Activated T-helper 1 cell treated with anti-CD3 and anti-CD28 coated beads, Interleukin-2, amount 50 U/mL, for 16 hours (primary cell): ENCODE data around the gene IMPG1.
"Not testable (repeated sequence)": the region's sequence is repeated elsewhere in the genome, so short reads cannot be mapped to it uniquely, and the experiment has no call there.

ENCODE experiments used
- DNase-seq, 2 donors: peaks; one replicate each; pipeline ENCODE4 v3.0.0-alpha.2; 2020; ENCODE audit warnings: low read depth in 1 of 2, low spot score in 1 of 2

The IMPG1 gene

DNA sequence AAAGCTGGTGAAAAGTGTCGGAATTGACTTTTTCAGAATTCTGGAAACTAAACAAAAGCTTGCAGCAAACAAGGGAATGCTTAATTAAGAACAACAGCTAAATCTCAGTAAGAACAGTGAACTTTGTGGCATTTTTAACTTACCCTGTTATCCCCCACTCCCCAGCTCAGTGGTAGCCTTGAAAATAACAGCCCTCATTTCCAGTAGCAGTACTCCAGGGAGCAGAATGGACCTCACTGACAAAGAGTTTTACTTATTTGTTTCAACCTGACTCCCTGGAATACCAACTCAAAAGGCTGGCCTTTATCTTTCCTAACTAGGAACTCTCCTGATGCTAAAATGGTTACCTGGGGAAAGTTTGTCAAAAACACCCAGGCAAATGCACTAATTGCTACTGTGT lies 108.9 kb downstream of the IMPG1 start:
- DNase-seq = no peak

DNA sequence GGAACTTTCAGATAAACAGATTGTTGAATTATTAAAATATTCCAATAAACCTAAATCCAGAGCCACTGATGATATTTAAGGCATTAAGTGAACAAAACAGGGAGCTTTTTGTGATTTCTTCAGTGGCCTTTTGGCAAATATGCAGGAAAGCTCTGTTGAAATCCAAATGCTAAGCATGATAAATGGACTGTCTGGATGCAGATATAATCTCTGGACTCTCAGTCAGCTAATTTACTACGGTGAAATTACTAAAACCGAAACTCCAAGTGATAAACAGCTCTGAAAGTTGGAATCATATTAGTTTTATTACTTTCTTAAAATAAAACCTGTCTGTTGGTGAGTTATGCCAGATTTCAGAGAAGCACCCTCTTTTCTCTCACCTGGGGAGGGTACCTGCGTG lies 120.3 kb downstream of the IMPG1 start:
- DNase-seq = no peak

DNA sequence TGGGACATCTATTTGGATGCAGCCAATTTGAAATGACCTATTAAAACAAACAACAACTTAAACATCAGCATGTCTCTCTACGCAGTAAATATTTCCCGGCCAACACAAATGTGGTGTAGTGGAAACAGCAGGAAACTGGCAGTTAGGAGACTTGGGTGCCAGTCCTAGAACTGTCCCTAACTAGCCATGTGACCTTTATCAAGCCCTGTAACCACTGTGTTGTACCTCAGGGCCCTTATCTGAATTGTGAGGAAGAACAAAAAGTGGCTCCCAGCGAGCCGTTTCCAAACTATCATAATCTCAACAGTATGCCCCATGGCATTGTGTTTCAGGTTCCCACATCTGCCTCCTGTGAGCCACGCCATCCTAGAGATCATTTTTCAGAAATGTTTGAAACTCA lies 124.5 kb downstream of the IMPG1 start:
- DNase-seq = no peak

- DNase-seq = no peak
Observed at GRCh38 chr6:75946146-75946831, 126.2 kb downstream of the IMPG1 start.

GRCh38 chr6:75943381-75943780 lies 129.1 kb downstream of the IMPG1 start:
- no peak for DNase-seq

- no peak for DNase-seq
Observed at GRCh38 chr6:75941509-75941908, 131.0 kb downstream of the IMPG1 start.

DNA sequence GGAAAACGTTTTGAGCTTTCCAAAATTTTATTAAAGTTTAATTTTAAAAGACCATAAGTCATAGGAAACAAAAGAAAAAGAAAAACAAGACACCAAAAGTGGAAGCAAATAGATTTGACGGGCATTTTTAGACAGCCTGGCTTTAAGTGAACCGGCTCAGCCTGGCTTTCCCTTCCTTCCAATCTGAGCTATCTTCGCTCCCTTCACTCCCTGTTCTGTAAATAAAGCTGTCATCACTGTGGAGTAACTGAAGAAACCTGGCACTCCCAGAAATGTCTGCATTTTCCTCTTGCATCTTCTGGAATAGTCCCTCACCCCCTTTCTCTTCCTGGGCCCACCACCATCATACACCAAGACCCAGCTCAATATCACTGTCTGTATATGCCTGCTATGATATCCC lies 131.9 kb downstream of the IMPG1 start:
- DNase-seq = no peak

GRCh38 chr6:75937846-75938245 lies 134.6 kb downstream of the IMPG1 start:
- no peak for DNase-seq

GRCh38 chr6:75936682-75937081 lies 135.8 kb downstream of the IMPG1 start:
- DNase-seq = no peak

DNA sequence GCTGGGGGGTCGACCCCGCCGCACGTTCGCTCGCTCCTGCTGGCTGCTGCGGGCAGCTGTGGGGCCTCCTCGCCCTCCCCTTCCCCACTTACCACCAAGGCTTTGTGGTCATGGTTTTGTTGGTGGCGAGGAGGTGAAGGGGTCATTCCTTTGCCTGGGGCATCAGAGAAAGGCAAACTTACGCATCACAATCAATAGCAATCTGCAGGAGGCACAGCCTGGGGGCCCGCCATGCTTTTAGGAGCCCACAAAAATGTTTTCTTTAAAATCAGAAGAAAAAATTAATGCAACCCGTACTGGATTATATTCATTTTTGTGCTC lies 137.0 kb downstream of the IMPG1 start:
- no peak for DNase-seq

DNA sequence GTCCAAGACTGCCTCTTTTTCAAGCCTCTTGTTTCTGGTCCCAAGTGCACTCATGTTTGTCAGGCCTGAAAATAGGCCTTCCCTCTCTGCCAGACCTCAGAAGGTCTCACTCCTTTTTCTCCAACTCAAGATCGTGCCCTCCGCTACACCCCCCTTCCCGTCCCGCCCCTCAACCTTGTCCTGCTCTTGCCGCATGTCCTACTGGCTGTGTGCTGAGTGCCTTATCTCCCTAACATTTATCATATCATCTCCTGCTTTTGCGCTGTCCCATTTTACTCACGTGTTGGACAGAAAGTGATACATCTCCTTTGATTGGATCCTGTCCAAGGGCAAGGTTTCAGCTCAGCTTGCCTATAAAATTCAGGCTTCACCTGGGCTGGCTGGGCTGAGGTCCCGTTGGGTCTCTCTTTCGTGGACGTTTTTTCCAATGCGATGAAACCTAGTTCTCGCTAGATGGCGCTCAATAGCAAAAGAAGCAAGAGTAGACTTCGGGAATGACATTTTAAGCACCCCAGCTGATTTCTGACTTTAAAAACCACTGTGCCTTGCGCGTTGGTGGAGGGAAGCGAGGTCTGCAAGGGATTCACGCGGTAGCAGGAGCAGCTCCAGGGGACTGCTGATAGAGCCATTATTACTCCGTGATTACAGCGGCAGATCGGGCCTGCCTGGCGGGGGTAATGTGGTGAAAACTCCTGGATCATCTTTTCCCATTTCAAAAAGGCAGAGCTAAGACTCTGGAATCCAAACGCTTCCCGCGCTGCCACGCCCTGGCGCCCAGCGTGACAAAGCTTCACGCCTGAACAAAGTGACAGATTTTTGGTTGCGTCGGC lies 137.6 kb downstream of the IMPG1 start:
- DNase-seq = no peak

DNA sequence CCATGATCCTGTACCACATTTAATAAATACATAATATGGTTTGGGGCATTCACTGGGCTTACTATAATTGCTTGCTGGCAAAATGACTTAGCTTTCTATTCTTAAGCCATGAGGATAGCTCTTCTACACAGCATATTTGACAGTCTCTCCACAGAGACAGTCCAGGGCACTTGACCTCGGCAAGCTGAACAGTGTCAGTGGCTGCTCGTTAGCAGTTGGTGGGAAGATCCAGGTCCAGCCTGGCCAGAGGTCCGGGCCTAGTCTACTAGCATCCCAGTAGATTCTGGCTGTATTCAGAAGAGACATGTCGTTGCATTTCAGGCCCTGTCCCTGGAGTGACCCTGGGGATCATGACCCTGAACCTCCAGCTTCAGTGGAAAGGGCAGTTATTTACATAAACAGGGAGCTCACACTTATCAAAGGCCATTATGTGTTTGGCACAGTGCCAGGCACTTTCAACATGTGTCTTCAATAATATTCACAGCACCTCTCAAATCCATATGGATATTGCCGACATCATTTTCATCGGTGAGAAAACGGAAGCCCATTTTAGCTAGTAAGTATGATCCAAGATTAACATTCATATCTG lies 139.0 kb downstream of the IMPG1 start:
- no peak for DNase-seq

DNA sequence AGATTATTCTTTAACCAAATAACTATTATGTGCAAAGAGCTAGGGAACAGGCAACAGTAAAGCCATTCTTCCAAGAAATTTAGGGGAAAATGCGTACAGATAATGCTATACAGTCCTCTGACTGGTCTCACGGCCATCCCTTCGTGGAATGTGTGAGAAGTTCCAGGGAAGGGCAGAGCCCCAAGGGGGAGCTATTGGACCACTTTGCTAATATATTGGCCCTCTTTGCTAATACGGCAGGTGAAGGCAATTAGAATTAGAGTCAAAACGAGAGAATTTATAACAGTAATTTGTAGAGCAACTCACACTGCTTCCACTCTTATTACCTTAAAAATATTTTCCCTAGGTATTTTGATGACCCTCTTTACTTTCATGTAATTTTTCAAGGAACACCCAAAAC lies 140.4 kb downstream of the IMPG1 start:
- no peak for DNase-seq

- DNase-seq = no peak
Observed at GRCh38 chr6:75931011-75931680, 141.3 kb downstream of the IMPG1 start.

GRCh38 chr6:75926293-75927168 lies 145.9 kb downstream of the IMPG1 start:
- no peak for DNase-seq

- DNase-seq = no peak
Observed at GRCh38 chr6:75922226-75922625, 150.2 kb downstream of the IMPG1 start.

DNA sequence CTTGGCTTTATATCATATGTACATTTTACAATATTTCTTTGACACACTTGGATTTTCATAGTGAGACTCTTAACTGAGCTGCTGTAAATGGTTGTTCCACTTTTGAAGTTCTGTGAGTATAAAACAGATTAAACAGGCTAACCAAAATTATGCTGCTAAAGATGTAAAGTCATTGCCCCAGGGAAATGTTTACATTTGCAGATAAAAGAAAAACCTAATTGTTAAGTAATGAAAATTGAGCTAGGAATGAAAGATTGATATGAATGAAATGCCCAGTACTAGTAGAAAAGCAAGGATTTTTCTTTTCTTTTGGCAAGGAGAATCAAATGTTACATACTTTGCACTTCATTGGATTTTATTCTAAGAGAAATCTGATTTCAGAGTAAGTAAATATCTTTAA lies 159.4 kb downstream of the IMPG1 start:
- DNase-seq = no peak

DNA sequence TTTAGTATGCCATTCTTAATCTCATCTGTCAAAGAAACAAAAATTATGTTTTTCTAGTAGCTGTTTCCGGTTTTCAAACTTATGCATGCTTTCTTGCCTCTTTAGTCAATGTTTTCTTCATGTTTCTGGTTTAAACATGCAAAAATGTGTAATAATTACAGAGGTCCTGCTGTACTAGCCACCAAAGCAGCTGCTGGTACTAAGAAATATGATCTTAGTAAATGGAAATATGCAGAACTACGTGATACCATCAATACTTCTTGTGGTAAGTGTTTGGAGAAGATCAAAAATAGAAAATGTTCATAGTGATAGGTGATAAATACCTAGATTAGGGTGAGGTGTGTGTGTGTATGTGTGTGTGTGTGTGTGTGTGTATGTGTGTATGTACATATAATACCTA lies 165.0 kb downstream of the IMPG1 start:
- no peak for DNase-seq

DNA sequence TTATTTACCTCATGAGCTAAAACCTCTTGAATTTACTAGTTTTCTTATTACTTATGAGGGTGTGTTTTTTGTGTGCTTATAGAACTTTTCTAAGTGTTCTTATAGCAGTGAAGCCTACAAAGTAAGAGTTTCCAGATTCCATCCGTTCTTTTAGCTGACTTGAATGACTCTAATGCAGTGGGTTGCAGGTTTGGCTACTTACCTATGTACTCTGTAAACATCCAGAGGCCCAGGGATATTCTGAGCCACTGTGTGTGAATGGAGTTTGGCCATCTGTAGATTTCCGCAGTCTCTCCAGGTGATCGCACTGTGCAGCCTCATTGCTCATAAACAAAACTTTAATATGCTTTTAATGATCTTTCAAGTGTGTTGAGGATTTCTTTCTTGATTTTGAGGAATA lies 165.6 kb downstream of the IMPG1 start:
- no peak for DNase-seq

DNA sequence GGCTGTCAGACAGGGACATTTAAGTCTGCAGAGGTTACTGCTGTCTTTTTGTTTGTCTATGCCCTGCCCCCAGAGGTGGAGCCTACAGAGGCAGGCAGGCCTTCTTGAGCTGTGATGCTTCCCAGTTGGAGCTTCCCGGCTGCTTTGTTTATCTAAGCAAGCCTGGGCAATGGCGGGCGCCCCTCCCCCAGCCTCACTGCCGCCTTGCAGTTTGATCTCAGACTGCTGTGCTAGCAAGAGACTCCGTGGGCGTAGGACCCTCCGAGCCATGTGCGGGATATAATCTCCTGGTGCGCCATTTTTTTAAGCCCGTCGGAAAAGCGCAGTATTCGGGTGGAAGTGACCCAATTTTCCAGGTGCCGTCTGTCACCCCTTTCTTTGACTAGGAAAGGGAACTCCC lies 167.3 kb downstream of the IMPG1 start:
- DNase-seq = not testable (repeated sequence)

DNA sequence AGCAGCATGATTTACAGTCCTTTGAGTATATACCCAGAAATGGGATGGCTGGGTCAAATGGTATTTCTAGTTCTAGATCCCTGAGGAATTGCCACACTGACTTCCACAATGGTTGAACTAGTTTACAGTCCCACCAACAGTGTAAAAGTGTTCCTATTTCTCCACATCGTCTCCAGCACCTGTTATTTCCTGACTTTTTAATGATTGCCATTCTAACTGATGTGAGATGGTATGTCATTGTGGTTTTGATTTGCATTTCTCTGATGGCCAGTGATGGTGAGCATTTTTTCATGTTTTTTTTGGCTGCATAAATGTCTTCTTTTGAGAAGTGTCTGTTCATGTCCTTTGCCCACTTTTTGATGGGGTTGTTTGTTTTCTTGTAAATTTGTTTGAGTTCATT lies 172.2 kb downstream of the IMPG1 start:
- DNase-seq = not testable (repeated sequence)
